T-helper 2 cell (primary cell): Measurements from ENCODE around the gene ITPR2.
A peak's percentile ranks its signal among the peaks of the same experiment; 100 is the strongest.

ENCODE experiments used
- DNase-seq, 5 experiments: peaks; one replicate each; pipeline versions ENCODE4 v3.0.0 to v3.0.0-alpha.2; 2012 to 2022

The ITPR2 gene

DNA sequence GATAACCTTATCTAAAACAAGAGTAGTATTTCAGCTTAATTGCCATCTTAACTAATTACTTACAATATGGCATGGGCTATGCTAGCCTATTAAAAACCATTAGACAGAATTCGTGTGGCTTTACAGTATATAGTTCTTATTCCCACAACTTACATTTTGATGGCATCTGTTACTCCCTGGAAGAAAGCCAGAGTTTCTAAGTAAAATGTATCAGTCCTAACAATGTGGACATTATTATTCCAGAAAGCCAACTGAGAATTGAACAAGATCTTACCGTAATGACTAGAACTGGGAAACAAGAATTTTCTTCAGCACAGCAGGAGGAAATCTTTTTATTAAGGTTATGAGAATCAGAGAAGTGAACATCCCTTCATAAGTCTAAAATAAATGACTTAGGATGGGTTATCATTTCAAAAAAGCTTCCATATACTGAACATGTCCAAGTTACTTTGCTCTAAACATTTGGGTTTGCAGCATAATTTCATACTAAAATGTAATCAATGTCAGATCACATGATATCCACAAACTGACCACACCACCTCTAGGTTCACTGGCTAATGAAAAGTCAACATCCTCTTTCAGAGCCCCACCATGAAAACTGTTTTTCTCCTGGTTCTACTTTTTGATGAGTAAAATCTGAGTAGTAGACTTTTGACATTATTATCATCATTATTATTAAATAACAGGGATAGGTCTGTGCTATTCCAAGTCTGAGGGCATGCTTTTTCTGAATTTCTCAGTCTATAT, 457.9 kb downstream of the ITPR2 start:
- no peak for DNase-seq

DNA sequence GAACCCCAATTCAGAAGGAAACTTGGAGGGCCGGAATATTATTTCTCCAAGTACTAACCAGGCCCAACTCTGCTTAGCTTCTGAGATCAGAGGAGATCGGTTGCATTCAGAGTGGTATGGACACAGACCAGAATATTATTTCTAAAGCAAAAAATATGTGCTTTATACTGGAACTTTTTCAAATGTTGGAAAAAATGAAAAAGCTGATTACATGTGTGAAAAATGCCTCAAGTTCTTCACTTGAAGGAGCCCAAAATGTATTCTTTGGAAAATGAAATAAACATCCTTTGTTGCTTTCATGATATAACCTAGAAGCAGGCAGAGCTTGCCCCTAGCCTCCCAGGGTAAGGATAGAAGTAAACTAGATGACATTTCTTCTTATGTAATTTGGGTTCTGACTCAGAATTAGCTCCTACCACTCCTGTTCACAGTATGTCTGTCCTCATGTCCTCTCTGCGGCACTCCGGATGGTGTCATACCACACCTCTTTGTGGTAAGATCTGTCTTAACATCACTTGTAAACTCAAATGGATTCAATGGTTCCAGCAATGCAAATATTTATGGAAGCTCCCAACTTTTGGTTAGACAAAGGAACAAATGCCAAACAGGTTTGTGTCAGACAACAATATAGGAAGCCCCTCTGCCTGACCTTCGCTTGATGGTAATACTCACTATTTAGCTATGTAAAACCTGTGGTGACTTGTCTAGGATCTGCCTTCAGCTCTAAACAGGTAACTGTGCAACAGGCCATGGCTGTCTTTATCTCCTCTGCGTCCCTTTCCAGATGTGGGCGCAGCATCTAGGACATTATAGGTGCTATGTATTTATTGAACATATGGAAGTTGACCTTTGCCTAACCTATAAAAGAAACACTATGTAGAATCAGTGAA, 459.1 kb downstream of the ITPR2 start:
- no peak for DNase-seq

DNA sequence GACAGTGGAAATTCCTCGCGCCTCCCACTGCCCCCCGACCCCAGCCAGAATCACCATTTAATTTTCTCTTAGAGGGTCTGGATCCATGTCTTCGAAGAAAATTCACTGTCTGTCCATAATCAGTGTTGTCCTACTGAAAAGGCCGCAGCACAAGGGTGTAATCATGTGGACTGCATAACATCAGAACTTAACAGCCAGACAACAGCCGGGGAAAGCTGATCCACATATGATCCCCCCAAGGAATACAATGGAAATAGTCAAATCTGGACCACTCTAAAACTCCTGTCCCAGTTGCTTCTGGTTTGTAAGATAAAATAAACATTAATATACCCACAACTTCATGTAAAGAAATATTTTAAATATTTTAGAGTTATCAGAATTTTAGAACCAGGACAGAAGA, 460.1 kb downstream of the ITPR2 start:
- no peak for DNase-seq

DNA sequence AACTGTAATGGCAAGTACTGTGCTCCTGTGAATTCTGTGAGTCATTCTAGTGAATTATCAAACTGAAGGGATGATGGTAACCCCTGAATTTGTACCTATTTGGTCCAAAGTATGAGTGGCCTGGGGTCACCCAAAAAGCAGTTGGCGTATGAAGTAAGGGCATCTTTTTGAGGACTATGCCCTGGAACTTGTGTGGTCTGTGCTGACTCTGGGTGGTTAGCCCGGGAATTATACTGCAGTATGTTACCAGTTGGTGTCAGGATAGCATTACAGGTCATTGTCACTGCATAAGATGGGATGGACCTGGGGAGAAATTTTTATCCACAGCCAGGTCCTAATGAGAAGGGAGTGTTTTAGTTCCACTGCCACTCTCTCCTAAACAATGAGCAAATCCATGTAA, 462.9 kb downstream of the ITPR2 start:
- no peak for DNase-seq

DNA sequence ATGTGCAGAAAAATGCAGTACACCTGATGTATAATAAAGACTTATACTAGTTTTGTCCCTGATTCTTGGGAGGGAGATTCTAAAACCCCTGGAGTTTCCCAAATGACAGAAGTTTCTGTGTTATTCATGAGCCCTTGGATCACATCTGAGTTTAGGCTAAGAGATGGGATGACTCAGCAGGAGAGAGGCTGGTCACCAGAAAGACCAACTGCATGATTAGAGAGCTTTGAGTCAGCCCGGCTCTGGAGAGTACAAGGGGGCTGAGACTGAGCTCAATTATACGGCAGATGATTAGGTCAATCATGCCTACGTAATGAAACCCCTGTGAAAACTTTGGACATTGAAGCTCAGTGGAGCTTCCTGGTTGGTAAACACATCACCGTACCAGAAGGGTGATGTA, 463.4 kb downstream of the ITPR2 start:
- DNase-seq, result no peak

DNA sequence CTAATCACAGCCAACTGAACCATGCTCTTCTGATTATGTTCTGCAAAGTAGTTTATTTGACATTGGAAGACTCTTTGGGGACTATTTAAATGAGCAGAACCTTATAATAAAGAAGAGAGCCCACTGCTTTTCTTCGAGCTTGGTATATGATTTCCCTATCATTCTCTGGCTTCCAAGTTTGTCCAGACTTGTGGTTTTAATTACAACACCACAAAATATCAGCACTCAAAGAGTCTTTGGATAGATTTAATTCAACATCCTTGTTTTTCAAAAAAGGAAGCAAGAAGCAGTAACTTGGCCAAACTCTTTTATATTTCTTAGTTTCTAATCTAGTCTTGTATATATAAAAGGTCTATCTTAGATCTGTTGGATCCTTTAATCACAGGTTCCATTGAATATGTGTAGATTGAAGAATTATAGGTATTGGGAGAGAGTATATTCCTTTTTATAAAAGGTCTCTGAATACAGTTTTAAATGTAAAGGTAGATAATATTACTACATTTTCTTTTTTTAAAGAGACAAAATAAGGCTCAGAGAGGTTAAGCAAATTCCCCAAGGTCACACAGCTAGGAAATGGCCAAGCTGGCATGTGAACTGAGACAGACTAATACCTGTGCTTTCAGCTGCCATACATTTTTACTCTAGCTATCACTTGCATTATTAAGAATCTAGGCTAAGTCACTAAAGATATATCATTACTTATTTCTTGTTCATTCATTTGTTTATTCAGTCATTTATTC, 464.8 kb downstream of the ITPR2 start:
- DNase-seq, result no peak

DNA sequence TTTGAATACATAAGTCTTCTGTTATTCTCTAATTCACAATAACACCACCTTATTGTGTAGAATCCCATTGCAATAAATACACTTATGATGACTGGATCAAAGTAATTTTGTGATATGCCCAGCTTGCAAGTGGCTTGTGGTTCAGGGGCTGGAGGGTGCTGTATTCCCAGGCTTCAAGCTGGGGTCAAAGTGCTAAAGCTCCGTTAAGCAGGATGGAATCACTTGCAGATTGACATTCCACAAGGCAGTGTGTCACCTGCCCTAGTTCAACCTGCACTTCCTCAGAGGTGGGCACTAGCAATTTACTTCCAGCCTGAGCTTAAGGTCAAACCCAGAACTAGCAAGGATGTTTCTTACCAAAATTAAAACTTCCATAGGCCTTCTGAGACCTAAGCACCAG, 471.0 kb downstream of the ITPR2 start:
- DNase-seq, result no peak

DNA sequence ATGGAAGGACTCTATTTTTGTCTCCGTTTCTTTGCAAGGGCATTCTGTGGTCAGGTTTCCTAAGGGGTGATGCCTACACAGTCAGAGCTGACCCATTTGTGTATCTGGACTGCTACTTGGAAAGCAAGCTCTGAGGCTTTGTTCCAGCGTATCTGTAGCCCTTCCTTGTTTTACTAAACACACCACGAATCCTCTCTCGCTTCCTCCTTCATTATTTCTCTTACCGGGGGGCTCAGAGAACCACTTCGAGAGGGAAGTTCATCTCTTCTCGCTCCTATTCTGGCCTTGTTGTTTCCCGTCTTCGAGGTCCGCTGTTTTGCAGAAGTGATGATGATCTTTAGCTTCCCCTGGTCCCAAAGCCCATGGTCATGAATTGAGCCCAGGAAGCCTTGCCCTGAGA, 472.9 kb downstream of the ITPR2 start:
- DNase-seq, result no peak

DNA sequence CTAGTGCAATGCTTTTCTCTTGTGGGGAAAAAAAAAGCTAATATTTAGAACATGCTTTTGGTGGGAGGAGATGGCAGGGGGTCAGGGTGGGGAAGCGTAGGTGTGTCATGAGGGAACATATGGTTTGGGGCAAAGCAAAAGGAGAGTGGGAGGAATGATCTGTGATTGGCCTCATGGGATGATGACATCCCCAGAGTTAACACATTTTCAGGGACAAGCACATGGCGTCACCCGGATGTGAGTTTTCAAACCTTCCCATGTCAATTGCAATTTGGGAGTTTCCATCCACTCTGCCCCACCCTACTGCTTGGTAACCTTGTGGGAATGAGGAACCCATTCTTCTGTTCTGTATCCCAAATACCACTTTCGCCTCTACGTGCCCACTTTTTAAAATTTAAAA, 473.4 kb downstream of the ITPR2 start:
- DNase-seq, result no peak

DNA sequence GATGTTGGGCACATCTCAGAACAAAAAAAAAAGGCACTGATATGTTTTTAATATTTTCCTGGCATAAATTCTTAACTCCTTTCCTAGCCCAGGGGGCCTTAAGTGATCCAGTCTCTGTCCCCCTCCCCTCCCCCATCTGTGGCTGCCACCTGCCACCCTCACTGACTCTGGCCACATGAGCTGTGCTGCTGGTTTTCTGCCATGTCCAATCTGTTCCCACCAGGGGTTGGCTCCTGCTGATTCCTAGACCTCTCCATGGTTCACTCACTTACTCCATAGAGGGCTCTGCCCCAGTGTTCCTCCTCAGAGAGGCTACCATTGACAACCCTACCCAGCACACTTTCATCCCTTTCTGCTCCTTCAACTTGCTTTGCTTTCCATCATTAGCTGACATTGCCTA, 474.3 kb downstream of the ITPR2 start:
- DNase-seq, result no peak

DNA sequence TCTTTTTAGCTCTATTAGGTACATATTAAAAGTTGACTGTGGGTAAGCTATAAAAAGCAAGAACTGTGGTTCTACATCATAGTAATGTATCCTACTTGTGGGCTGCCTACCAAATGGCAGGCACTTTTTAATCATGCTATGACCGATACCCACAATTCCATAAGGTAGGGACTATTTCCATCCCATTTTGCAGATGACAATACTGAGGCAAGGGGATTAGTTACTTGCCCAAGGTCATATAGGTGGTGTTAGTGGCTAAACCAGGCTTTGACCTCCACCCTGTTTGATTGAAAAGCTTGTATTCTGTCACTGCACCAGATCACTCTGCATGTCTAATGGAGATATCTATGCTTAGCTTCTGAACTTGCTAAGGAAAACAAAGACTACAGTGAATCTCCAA, 485.7 kb downstream of the ITPR2 start:
- DNase-seq, result no peak

DNA sequence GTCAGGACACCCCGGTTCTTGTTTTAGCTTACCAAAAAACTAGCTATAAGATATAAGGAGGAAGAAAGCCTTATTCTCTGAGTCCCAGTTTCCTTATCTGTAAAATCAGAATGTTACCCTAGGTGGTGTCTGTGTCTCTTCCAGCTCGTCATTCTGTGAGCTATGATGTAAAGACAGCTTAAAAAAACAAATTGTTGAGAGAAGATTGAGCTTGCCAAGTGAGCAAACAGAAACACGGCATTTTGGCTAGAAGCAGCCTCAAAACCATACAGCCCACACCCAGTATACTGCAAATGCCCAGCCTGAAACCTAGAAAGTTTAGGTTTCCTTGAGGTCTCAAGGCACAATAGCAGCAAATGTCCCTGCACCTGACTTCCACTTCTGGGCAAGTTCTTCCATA, 486.3 kb downstream of the ITPR2 start:
- peak in 1 of 5 experiments; percentile 70 for DNase-seq

DNA sequence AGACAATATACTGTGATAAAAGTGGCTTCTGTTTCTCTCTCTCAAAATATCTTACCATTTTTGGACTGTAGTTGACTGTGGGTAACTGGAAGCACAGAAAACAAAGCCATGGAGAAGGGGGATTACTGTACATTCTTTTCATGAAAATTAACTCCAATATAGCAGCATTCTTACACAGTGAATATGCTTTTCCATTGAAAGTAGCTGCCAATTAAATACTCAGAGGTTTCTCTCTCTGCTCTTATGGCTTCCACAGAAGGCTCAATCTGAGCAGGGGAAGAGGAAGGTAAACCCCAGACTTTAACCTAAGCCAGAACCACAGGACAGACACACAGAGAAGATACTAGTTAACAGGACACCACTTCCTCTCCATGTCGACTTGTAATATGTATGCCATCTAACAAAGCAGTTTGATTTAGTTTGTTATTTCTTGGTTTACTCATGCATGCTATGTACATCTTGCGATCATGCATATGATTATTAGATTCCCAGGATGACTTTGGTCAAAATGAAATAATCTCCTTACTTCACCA, 487.5 kb downstream of the ITPR2 start:
- DNase-seq, result peak in 1 of 5 experiments; percentile 69

DNA sequence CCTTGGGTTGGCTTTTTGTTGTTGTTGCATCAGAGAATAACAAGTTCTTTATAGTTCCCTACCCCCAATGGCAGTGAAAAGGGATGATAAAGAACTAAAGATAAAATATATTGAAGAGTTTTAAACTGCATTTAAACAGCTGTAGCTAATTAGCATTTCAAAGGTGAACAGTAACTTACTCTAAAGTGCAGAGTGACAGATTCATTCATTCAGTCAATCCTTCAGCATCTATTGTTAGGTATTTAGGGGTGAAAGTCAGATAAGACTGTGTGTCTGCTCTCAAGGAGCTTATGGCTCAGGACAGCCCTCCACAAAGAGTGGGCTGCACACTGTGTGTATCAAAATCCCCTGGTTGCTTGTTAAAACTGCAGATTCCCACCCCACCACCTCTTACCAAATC, 491.5 kb downstream of the ITPR2 start:
- DNase-seq, result no peak

DNA sequence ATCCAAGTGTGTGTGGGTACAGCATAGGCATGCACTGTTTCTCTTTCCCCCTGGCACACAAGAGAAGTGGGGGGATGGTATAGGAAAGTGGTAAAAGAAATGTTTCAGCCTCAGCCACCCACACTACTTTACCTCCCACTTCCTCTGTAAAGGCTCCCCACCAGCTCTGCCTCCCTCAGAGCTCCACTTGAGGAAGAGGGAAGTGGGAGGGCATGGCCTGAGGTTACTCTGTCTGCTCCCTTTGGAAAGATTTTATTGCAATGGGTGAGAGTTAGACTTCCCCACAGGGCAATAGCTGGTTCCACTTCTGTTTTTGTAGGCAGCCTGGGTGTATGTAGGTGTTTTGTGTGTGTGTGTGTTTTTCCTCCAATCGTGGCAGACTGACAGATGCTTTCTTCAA, 492.3 kb downstream of the ITPR2 start:
- DNase-seq, result no peak

DNA sequence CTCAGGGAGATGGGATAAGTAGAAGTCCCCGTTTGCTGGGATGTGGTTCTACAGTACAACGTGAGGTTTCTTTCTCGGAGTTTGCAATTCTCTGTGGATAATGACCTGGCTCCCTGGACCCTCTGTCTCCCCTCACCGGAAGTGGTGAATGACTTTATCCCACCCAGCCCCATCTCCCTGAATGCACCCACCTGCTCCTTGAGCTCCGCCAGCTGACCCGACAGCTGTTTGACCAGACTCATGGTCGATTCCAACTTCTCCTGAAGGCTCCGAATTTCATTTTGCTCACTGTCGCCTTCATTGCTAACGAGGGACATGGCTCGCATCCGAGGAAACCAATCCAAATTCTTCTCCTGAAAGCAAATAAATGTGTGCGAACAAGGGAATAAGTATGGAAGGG, 493.0 kb downstream of the ITPR2 start:
- no peak for DNase-seq

DNA sequence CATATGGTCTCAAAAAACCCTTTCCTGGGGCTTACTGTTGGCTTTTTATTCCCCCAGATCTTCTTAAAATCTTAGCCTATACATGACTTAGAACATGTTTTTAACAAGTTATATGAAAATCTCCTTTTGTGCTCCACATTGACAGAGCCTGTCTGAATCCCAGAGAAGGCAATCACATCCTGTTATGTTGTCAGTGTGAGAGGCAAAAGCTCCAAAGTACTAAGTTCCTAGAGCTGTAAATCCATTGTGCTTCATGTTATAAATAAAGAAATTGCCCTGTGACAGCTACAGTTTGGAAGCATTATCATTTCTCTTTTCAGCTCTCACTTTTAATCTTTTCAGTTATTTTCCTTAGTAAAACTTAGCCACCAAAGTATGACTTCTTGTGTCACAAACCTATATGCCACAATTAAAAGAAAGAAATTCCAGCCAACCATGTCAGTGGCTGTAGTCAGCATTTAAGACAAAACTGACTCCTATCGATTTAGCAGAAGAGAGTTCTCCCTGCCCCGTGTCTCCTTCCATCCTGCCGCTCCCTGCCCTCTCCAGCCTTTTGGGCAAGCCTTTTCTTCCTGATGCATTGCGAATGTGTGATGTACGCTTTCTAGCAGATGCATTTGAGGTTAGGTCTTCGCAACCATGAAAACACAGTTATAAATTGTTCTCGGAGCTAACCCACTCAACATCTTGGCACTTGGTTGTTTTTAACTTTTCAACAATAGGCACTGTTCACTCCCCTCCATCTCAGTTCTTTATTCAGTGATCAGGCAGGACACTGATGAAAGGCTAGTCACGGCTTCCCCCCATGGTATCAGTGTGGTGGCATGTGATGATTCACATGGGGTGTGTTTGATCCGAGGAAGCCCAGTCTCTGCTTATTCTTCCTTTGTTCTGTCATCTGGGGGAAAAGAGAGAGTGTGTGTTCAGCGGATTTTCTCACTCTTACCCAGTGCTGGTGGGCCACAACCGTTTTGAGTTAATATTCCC, 494.1 kb downstream of the ITPR2 start:
- DNase-seq, result no peak

DNA sequence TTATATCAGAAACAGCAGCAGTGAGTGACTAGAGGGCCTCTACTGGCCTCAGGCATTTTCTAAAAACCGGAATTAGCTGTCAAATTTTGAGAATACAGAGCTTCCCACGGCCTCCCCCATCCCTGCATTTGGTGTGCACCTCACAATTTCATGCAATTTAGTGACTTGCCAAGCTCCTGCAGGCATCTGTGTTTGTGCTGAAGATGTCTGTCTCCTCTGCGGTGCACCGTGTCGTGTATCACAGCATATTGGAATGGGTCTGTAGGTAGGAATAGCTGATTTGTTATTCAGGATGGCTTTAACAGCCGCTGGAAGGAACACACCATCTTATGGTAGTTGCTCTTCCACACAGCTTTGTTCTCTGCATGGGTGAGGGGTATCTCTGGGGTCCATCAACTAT, 497.3 kb downstream of the ITPR2 start:
- no peak for DNase-seq

DNA sequence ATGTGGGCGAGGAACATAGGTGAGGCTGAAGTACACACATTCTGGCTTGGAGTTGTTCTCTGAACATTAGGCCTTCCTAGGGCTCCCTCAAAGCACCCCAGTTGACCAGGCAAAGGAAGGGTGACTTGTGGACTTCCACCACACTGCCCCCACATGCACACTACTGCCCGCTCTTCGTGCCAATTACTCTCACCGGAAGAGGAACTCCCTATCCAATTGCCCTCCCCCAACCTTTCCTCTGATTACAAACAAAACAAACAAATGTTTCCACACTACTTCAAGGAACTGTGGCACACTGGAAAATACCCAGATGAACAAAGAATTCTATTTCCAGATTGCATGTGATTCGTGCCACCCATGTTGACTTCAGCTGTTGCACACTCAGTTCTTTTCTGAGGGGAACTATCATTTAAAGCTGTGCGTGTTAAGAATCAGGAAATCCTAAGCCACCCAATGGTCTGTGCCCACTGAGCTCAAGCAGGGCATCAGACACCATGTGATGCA, 498.3 kb downstream of the ITPR2 start:
- DNase-seq, result no peak

DNA sequence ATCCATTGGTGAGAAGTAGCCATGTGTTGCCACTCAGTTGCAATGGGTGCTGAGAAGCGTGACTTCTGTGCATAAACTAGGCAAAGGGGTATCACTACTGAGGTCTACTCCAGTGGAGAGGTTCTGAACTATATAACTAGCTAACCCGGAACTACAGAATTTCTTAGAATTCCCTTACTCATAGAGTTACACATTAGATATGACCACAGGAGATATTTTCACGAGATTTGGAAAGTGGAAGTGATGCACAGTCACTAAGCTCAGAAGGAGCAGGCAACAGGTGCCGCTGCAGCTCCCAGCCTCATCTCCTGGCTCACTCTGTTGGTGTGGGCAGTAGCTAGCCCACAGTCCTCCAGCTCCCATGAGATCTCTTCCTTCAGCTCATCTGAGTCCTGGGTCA, 501.0 kb downstream of the ITPR2 start:
- DNase-seq, result peak in 1 of 5 experiments; percentile 8

DNA sequence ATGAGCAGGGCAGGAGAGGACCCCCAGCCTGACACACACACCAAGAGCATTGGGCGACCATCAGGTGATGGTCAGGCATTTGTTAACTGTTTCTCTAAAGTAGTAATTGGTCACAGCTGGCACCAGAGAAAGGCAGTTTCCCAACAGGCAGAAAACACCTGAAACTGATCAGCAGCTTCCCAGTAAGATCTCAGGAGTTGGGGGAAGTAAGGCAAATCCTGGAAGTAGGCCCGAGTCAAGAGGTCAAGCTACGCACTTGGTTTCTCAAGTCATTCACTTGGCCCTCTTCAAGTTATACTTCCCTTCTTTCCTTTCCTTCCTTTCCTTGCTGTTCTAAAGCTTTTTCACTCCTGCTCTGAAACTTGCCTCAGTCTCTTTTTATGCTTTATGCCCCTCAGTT, 501.9 kb downstream of the ITPR2 start:
- DNase-seq, result no peak
